ENCODE data around the gene VIPR1.

GRCh38 chr3:42461762-42462161, 40.7 kb upstream of the VIPR1 start:
- TF ChIP-seq FOXP2 (optimal IDR thresholded peaks at IDR 0.05; ENCODE audit: control extremely low read depth, extremely low read length, insufficient read depth) (no peak), POLR2AphosphoS5 (IDR thresholded peaks at IDR 0.05; ENCODE audit: borderline replicate concordance, low read depth, low read length) (no peak)

All from SK-N-MC (cell line).